GM18498 (cell line): ENCODE data around the gene VPS26A.

Experiments
- ATAC-seq: cut with Tn5 transposase; IDR thresholded peaks from one replicate; pipeline ENCODE4 v1.9.1; 2021; ENCODE audit warnings: mild to moderate bottlenecking, moderate library complexity; ENCODE audit not compliant: unreplicated experiment

The VPS26A gene

DNA sequence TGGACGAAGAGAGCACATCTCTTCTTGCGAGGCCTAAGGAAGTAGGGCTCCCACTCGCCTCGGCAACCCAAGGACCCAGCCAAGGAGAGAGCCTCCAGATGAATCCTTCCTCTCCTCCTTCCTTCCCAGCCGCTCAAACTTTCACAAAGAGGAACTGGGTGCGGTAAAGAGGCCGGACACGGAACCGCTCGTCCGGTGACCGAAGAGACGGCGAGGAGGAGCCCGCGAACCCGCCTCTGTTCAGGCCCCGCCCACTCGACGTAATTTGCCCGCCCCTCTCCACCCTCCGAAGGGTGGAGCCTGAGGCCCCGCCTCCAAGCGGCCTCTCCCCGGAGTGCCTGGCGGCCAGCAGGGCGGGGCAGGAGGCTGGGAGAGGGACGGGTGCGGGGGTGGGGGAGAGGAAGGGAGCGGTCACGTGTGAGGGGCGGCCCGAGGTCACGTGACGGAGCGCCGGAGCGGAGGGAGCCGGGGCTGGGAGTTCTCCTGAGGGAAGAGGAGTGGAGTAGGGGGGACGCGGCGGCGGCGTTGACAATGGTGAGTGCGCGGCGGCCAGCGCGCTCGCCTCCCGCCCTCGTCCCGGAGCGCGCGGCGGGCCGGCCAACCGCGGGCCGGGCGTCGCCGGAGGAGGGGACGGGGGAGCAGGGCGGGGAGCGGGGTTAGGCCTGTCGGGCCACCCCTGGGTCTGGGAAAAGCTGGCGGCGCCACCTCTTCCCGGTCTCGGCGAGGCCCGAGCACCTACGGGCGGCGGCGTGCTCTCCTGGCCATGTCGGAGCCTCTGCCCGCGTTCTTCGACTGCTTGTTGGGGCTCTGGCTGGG, at the start of gene VPS26A:
TSS of gene VPS26A (plus strand) at position 432 of the 816 bp plus-strand sequence. CDS start at position 532, 100 bp downstream.
- ATAC-seq, result peak; percentile 90

DNA sequence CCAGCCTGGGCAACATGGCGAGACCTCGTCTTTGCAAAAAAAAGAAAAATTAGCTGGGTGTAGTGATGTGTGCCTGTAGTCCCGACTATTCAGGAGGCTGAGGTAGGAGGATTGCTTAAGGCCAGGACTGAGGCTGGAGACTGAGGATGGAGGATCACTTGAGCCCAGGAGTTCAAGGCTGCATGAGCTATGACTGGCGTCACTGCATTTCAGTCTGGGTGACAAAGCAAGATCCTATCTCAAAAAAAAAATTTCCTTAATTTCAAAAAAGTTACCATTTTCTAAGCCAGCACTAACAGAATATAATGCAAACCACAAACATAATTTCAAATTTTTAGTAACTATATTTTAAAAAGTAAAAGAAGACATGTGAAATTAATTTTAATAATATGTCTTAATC, 49.4 kb upstream of the VPS26A start:
- ATAC-seq, result no peak

DNA sequence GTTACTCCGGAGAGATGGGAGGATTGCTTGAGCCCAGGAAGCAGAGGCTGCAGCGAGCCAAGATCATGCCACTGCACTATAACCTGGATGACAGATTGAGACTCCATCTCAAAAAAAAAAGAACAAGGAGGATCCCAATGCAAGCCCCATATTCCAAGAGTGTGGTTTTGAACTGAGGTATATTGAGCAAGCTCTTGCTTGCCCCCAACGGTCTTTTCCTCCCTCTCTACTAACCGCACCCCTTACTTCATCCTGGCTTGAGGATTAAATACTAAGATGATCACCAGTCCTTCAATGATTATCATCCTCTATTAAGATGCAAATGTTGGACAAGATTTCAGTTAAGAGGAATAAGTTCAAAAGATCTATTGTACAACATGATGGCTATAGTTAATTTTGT, 48.5 kb upstream of the VPS26A start:
- ATAC-seq, result no peak

DNA sequence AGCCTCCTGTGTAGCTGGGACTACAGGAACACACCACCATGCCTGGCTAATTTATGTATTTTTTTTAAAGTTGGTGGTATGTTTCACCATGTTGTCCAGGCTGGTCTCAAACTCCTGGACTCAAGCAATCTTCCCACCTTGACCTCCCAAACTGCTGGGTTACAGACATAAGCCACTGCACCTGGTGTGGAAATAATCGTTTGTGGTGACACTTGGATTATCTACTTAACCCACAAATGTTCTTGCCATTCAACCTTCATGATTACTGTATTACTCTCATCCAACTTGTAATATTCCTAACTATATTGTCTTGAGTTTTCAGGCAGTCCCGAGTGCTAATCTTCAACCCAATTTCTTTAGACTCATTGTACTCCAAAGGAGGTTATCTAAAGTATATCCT, 45.7 kb upstream of the VPS26A start:
- ATAC-seq, result no peak

DNA sequence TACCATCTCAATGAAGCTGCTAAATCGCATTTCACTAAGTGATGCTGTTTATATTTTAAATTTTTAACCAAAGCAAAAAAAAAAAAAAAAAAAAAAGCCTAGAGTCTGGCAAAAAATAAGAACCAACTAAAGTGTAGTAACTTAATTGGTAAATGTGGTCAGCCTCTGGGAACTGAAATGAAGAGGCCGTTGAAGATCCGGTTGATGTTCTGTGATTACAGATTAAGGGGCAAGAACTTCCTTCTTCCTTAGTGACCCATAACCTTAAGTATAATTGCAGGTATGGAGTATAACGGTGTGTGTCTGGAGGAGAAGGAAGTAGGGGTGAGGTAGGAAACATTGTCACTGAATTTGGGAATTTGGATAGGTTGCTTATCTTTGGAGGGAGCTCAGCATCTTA, 43.8 kb upstream of the VPS26A start:
- no peak for ATAC-seq

DNA sequence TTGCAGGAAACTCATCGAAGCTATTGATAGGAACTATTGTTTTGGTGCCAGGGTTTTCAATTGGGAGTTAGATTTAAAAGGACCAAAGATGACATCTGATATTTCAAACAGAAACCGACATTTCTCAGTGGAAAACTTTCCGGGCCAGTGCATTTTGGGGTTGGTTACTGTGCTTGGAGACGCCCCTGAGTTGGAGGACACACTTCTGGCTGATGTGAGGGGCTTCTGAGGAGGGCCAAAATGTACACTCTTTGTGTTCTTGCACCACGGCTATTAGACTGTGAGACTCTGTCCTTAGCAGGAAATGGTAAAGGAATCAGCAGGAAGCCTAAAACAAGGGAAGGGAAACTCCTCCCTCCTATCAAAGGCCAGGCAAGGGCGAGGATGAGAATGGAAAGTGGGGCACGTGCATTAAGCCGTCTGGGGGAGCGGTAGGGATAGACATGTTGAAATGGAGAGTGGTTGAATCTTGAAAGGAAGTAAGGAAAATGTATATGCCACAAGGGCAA, 37.9 kb upstream of the VPS26A start:
- no peak for ATAC-seq

DNA sequence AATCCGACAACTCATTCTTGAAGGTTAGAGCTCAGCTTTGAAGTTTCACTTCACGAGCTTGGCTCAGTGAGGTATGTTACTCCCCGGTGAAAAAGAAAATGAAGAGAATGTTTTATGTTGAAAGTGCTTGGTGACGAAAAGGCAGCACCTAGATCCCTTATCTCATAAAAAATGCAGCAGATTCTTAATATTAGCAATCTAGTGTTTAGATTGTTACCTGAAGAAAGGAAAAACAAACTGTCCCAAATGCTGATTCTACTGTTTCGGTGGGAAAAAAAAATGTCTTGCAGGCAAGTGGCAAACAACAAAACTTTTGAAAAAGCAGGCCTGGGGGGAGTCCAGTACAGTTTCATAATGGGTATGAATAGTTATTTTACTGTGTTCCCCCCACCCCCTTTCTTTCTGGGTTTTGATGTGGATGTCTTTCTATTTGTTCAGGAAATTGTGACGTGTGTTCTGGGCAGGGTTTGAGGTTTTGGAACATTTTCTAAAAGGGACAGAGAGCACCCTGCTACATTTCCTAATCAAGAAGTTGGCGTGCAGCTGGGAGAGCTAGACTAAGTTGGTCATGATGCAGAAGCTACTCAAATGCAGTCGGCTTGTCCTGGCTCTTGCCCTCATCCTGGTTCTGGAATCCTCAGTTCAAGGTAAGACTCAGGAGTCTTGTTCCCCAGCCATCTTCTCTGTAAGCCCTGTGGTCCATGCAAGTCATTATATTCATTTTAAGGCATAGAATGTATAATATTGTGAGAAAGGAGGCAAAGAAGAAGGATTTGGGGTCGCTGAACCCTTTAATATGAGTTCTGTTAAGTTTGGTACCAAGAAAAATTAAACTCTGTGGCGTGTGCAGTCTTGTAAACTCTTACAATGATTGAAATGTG, 36.1 kb upstream of the VPS26A start, which contains the start of gene SRGN:
TSS of gene SRGN (plus strand) at position 514 of the 881 bp plus-strand sequence. CDS start at position 569, 55 bp downstream.
- peak; percentile 52 for ATAC-seq

DNA sequence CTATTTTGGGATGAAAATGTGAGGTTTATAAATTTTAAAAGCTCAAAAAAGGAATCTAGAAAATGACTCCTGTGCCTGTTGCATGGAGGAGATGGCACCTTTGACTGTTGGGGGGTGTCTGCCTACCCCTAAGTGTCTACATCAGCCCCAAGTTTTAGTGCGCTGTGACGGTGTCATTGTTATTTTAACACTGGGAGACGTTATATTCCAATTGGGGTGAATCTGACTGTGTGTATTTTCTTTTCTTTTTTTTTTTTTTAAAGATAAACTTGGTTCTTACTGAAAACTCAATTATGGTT, 35.6 kb upstream of the VPS26A start:
- no peak for ATAC-seq

DNA sequence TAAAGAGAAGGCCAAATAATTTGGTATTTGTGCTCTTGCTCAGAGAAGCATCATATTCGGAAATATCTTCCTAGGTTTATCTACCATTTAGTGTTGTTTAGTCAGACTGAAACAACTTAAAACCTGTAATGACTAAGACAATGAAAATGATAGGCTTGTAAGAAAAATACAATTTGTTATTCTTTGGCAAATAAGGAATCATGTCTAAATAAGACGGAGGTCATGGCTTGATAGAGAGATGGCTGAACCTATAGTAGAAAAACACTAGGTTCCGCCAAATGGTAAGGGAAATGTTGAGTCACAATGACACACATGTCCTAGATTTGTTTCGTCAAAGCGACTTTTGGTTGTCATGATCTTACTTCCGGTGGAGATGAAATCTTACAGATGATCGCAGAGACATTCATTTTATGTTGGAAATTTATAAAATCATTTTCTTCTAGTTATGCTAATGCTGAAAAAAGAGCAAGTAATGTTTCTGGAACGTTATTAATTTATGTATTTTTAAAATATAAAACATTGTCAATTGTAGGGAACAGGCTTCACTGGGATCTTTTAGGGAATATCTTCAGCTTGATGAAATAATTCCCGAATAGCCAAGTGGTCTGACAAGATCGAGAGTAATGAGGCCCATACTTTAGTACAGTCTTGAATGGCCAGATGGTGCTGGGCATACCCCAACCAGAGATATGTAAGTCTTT, 35.0 kb upstream of the VPS26A start:
- no peak for ATAC-seq

DNA sequence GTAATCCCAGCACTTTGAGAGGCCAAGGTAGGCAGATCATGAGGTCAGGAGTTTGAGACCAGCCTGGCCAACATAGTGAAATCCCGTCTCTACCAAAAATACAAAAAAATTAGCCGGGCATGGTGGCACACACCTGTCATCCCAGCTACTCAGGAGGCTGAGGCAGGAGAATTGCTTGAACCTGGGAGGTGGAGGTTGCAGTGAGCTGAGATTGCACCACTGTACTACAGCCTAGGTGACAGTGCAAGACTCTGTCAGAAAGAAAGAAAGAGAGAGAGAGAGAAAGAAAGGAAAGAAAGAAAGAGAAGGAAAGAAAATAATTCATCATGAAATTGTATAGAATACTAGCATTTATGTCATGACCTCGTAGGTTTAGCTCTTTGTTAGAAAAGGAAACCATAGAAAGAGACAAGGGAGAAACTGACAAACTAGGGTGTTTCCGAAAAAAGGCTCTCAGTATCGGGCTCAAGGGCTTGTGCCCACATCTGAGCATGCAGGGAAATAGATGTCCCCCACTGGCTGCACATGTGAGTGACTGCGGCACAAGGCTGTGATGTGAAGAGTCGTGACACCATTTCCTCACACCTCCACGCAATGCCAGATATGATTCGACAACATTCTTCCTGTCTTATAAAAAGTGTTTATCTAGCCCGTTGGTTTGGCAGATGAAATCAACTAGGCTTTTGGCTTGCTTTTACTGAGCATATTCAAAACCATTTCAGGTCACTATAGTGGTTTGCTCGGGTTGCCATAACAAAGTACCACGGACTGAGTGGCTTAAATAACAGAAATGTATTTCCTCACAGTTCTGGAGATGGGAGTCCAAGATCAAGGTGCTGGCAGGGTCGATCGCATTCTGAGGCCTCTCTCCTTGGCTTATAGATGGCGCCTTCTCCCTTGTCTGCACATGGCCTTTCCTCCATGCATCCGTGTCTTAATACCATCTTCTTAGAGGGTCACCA, 34.1 kb upstream of the VPS26A start:
- peak; percentile 52 for ATAC-seq

DNA sequence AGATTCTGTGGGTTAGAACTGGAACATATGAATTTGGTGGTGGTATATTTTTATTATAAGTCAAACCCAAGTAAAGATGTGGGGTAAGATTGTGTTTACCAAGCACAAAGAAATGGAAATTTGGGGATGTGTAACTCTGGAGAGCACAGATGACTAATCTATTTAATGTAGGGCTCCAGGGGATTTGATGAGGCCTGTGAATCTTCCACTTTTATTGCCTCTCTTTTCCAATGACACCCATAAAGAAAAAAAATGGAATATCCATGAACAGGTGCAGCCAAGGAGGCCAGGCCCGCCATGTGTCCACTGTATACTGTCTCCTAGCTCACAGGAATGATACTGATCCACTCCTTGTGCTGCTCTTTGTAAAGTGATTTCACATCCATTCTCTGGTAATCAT, 33.3 kb upstream of the VPS26A start:
- no peak for ATAC-seq

DNA sequence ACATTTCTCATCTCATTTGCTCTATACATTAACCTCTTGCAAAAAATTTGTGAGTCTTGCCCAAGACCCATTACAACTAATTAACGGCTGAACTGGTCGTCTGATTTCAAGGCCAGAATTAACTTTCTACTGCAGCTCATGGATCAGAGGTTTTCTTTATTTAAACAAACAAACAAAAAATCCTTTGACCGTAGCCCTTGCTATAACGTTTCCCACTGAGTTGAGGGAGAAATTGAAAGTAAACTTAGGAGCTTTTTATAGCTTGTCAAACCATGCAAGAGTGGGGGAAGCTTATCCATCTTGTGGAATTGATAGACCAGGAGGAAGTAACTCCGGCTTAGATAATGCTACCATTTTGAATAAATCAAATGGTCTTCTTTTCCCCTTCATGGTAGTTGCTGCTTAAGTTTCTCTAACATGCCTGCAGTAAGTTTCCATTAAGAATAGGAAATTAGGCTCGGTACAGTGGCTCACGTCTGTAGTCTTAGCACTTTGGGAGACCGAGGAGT, 32.8 kb upstream of the VPS26A start:
- no peak for ATAC-seq

DNA sequence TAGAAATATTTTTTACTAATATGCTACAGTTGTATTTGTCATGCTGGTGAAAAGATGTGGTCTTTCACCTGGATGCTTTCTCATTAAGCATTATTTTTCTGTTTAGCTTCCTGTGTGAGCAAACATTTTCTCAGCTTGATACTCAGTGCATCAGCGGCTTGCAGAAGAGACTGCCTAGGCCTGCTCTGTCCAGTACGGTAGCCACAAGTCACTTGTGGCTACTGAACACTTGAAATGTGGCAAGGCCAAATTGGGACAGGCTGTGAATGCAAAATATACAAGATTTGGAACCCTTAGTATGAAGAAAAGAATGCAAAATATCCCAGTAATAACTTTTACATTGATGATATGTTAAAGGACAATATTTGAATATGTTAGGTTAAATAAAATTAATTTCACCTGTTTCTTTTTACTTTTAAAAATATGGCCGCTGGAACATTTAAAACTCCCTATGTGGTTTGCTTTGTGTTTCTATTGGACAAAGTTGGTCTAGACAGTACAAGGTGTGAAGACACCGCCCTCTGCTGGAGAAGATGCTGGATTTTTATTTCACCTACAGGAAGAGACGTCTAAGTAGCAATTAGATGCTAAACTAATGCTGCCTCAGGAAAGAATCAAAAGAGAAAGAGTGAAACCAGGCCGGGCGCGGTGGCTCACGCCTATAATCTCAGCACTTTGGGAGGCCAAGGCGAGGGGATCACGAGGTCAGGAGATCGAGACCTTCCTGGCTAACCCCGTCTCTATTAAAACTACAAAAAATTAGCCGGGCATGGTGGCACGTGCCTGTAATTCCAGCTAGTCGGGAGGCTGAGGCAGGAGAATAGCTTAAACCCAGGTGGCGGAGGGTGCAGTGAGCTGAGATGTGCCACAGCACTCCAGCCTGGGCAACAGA, 30.8 kb upstream of the VPS26A start:
- ATAC-seq, result peak; percentile 45

DNA sequence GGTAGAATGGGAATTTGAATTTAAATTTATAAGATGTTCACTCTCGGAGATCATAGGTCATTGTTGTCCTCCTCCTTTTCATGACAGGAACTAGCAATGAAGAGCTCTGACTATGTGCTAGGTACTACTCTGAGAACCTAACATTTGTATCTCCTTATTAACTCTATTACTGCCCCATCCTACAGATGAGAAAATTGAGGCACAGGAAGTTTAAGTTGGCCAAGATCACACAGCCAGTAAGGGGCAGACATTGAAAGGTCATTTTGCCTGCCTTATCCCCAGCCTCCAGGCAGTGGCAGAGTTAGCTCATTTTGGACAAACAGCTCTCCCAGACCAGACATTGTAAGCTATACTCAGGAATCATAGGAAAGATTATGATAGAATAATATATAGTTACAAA, 30.0 kb upstream of the VPS26A start:
- ATAC-seq, result no peak

DNA sequence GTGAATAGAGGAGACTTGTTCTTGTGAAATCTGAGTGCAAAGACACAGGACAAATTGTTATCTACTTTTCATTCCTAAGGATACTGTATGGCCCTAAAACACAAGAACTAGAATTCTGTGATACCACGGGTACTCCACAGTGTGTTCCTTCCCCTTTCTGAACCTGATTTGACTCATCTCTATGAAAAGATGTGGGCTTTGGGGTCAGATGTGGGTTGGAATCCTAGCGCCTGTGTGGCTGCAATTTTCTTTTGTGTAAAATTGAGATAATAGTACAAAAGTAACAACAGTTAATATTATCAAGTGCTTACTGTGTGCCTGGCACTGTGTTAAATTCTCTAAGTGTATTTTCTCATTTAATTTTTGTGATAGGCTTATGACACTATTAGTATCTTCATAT, 27.9 kb upstream of the VPS26A start:
- no peak for ATAC-seq

DNA sequence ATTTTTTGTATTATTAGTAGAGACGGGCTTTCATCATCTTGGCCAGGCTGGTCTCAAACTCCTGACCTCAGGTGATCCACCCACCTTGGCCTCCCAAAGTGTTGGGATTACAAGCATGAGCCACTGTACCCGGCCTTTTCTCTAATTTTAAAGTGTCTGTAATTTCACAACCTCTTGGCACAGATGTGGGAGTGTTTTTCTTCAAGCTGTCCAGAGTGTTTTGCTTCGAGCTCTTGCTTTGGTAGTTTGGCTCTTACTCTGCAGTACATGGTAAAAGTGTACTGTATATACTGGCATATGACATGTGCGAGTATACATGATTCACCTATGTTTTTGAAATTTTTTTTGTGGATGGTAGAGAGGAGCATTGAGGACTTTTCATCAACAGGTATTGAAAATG, 26.2 kb upstream of the VPS26A start:
- ATAC-seq, result no peak

DNA sequence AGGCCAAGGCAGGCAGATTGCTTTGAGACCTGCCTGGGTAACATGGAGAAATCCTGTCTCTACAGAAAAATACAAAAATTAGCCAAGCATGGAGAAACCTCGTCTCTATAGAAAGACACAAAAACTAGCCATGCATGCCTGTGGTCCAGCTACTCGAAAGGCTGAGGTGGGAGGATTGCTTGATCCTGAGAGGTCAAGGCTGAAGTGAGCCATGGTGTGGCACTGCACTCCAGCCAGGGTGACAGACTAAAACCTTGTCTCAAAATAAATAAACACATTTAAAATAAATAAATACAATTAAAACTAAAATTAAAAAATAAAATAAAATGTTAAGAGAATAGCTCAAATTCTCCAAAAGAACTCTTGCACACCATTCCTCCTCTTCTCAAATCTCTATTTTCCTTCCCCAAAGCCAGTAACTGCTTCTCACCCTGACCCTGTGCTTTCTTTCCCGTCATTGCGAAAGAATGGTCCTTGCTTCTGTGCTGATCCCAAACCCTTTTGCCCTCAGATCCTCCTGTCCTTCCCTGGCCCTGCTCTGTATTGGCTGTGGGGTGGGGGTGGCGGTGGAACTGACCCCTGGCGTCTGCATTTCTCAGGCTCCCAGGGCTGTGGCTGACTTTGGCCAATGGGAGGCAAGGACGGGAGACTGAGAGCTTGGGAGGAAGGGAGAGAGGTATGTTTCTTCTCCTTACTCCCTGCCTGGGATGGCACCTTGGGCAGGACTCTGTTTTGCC, 23.7 kb upstream of the VPS26A start:
- no peak for ATAC-seq

DNA sequence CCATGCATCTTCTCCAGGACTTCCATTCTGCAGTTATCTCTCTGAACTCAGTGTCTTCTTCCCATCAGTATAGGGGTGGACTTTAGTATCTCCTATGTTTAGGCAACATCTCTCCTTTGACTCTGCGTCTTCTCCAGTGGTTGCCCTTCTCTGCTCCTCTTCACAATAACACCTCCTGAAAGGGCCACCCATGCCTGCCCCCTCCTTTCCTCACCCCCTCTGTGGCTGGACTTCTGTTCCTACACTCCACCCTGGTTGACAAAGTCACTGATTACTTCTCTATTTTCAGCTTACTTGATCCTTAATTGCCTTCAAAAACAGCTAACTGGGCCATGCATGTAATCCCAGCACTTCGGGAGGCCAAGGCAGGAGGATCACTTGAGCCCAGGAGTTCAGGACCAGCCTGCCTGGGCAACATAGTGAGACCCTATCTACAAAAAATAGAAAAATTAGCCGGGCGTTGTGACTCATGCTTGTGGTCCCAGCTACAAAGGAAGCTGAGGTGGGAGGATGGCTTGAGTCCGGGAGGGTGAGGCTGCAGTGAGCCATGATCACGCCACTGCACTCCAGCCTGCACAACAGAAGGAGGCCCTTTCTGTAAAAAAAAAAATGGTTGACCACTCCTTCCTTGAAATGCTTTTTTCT, 22.4 kb upstream of the VPS26A start:
- no peak for ATAC-seq
